GM18951 (cell line): ENCODE measurements around the gene PTPRK.
A peak's percentile ranks its signal among the peaks of the same experiment; 100 is the strongest.

Experiments
- POLR2A ChIP-seq: IDR thresholded peaks from 4 replicates; pipeline ENCODE4 v1.6.1; 2011; ENCODE audit warnings: mild to moderate bottlenecking; ENCODE audit not compliant: insufficient read length, insufficient read depth; ENCODE audit errors: extremely low read depth
- in situ Hi-C: fragments of 300-500 bp; cut with MboI; formaldehyde crosslinking; loops from one replicate; pipeline ENCODE4 v1.12.0; 2022; ENCODE audit warnings: low sequenced_read_pairs, mixed read lengths, inconsistent platforms; ENCODE audit not compliant: unreplicated experiment

The PTPRK gene

DNA sequence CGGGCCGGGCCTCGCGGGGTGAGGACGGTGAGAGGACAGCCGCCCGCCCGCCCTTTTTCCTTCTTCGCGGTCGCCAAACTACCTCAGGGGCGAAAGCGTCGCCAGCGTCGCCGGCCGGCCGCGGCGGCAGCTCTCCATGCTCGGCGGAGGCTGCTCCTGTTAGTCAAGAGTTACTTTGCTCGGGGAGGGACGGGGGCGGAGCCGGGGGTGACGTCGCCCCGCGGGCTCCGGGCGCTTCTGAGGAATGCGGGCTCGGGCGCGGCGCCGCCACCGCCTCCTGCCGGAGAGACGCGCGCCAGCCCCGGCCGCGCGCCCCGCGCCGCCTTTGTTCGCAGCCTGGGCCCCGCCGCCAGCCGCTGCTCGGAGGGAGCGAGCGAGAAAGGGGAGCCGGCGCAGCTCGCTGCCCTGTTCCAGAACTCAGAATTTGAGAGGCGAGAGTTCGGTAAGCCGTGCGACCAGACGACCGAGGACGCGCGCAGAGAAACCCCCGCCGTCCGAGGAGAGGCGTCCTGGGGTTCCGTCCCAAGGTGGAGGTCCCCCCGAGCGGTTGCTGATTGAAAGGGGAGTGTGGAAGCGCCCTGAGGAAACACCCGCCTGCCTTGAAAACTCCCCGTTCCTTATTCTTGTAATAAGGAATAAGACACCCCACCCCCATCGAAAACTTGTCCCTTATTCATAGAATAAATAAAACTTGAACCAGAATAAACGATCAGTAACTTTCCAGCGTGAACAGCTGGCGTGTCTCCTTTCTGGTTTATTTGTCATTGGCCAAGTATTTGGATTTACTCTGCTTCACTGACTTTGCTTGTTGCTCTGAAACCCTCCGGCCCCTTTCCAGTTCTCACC, at the start of gene PTPRK:
TSS of gene PTPRK (minus strand) at position 164 of the 846 bp plus-strand sequence. CDS start 241 bp downstream, outside the sequence.
- TF ChIP-seq POLR2A, result peak; percentile 84
- in situ Hi-C loops, result loop anchor here (25.0 kb wide), 1 partner anchor 658 kb away; no protein-coding TSS in a partner anchor

DNA sequence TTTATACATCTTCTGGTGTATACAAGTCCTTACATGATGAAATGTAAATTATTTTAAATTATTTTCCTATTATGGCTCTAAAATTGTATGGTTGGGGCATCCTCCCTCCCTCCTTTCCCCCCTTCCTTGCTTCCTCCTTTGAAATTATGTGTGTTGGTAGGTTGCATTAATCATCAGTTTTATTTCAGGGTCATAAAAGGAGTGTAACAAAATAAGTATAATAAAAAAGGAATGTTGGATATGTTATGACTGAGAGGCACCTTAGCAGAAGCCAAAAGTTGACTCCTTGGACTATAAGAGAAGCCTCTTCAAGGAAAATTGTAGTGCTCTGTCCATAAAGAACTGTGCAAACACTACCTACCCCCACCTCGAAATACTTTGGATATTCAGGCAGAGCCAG, 46.6 kb upstream of the PTPRK start:
- in situ Hi-C loops, result no loop called here
- TF ChIP-seq POLR2A, result no peak

DNA sequence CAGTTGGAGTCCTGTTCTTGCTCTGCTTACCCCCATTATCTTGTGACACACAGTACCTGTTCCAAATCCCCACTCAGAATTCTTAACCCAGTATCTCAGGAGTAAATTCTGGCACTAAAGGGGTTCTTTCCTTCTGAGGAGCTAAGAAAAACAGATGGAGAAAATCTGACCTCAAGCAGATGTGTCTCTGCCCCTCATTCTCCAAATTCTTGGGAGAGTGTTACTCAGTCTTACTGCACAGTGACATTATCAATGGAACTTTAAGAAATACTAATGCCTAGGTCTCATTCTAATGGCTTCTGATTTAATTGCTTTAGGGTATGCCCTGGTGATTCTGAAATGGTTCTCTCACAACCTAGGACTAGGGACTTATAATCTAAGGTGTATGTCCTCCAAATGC, 40.6 kb upstream of the PTPRK start:
- in situ Hi-C loops, result no loop called here
- TF ChIP-seq POLR2A, result no peak

DNA sequence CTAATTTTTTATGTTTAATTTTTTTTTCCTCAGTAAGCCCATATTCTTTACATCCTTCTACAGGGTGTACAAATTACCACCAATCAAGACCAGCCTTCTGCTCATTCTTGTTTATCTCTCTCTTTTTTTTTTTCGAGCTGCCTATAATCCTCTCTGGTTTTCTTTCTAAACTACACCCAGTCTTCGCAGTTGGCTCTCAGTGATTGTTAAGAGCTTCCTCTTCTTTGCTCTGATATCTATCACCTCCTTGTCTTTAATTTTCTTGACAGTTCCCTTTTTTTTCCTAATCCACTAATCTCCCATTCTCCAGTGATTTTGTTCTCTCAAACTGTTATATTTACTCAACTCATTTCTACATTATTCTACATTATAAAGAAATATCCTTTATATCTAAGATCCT, 38.5 kb upstream of the PTPRK start:
- in situ Hi-C loops, result no loop called here
- no peak for TF ChIP-seq POLR2A

DNA sequence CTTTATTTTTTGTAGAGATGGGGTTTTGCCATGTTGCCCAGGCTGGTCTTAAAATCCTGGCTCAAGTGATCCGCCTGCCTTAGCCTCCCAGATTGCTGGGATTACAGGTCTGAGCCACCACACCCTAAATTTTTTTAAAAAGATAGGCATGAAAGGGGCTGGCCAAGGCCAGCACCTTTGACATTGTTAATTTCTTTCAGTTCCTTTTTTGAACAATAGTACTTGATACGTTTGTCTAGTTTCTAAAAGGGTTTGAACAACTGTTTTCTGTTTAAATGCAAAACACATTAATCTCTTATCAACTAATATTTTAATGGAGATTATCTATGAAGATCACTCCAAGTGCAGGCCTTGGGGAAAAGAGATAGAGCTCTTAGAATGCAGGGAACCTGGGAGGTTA, 37.6 kb upstream of the PTPRK start:
- in situ Hi-C loops, result no loop called here
- no peak for TF ChIP-seq POLR2A

DNA sequence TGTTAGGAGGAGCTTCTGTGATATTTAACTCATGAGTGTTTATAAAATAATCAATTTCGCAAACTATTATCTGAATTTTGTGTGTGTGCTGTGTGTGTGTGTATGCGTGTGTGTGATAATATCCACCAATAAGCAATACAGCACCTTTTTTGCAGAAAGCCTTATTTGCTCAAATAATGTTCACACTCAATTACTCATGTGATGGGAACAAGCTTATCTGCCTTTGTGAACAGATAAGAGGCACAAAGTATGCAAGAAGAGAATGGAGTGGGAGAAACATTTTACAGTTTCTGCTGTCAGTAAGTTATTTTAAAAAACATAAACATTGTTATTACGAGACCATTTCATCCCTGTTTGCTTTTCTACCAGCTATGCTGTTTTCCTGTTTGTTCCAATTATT, 36.7 kb upstream of the PTPRK start:
- no peak for TF ChIP-seq POLR2A
- in situ Hi-C loops, result no loop called here

DNA sequence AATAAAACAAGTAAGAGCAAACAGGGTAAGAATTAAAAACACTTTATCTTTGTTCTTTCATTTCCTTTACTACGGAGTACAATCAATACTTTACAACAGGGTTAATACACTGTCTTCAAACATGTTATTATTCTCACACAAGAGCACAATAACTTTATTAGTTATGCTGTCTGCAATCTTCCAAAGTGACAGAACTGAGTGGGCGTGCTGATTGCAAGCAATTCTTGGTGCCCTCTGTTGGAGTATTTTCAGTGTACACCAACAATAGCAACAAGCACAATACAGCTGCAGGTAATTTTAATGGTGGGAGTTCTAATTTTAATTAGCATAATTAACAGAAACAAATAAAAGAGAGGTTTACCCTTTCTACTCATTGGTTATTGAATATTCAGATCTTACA, 33.9 kb upstream of the PTPRK start:
- TF ChIP-seq POLR2A, result no peak

DNA sequence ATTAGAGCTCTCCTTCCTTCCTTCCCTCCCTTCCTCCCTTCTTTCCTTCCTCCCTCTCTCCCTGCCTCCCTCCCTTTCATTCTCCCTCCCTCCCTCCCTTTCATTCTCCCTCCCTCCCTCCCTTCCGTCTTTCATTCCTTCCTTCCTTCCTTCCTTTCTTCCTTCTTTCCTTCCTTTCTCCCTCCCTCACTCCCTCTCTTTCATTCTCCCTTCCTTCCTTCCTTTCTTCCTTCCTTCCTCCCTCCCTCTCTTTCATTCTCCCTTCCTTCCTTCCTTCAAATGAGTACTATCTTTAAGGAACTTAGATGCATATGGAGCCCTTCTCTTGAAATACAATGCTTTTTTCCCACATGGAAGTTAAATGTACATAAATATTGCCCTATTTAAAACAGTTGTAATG, 20.9 kb upstream of the PTPRK start:
- in situ Hi-C loops, result no loop called here

More for the DNA sequence above, 33.9 kb upstream of the PTPRK start:
- in situ Hi-C loops, result no loop called here

DNA sequence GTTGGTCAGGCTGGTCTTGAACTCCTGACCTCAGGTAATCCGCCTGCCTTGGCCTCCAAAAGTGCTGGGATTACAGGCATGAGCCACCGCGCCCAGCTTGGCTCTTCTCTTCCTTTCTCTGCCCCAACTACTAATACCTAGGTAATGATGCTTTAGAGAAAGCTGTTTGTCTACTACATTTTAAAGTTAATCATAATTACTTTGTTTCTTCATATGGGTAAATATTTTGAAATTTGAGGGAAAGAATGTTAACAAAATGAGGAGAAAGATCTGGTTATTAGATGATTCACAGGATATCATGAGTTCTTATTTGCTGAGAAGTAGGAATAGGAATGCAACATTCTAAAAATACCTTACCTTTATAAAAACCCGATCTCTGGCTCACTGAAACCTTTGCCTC, 18.4 kb upstream of the PTPRK start:
- in situ Hi-C loops, result no loop called here
- no peak for TF ChIP-seq POLR2A

More for the DNA sequence above, 20.9 kb upstream of the PTPRK start:
- no peak for TF ChIP-seq POLR2A

DNA sequence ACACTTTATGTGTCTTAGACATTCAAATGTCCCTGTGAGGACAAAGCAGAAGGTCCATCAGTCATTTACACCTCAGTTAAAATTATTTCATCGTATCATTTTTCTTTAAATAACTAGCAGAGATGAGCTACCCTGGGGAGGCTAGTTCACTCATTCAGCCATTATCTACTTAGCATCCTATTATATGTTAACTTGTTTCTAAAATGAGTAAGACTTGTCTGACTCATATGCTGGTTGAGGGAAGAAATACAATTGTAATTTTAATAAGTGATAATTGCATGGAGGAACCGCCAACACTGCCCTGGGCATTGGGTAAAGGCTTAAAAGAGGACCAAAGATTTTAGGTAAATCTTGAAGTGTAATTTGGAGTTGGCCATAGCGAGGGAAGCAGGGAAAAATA, 12.4 kb upstream of the PTPRK start:
- in situ Hi-C loops, result no loop called here
- TF ChIP-seq POLR2A, result no peak

DNA sequence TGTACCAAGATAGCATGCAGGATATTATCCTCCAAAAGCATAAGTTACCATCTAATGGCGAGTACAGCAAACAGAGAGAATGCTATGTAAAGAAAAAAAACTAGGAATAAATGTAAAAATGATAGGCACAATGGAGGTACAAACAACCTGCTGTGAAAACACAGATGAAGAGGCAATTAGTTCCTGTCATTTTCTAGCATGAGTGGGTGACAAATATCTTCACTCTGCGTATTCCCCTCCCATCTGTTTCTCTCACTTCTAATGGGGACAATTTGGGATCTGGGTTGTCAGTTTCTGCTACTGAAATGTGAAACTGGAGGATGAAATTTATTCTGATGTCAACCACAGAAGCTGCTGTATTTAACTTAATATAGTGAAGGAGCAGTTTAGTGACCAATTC, 11.7 kb upstream of the PTPRK start:
- TF ChIP-seq POLR2A, result no peak
- in situ Hi-C loops, result no loop called here

DNA sequence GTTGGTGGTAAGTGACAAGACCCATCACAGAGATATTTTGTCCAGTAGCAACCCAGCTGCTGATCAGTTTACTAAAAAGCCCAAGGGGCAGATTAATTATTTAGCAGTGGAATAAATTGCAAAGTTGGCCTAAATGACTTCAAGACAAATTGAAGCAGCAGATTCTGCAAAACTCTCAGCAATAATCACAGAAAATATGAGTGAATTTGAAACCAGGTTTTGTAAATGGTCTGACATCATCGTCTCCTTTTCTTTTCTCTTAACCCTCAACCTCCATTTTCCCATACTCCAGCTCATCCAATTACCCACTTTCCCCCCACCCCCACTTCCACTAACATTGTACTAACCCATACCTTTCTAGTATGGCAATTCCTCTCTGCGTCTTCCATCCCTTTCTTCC, 11.3 kb upstream of the PTPRK start:
- in situ Hi-C loops, result no loop called here

DNA sequence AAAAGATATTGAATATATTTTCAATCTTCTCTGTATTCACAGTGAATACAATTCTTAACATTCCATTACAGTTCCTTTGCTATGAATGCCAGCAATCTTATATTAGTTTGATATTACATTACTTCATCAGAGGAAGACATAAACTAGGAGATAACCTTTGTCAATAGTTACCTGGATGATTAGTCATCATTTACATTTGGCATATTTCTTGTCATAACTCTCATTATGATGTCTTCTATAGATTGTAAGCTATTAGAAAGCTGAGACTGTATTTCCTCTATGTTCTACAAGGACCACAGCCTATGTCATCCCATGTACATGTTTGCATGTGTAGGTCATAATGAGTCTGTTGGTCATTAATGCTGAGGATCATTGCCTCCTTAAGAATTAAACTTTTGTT, 7.8 kb upstream of the PTPRK start:
- TF ChIP-seq POLR2A, result no peak
- in situ Hi-C loops, result no loop called here

More for the DNA sequence above, 11.3 kb upstream of the PTPRK start:
- no peak for TF ChIP-seq POLR2A

DNA sequence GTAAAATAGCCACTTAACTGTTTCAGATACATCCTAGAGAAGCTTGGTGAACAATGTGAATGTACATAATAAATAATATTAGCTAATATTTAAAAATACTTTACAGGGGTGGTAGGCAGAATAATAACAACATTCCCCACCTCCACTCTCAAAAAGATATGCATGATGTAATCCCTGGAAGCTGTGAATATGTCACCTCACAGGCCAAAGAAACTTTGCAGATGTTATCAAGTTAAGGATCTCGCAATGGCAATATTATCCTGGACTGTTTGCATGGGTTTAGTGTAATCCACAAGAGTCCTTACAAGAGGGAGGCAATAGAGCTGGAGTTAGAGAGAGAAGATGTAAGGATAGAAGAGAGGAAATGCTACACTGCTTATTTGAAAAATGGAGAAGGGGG, 7.0 kb upstream of the PTPRK start:
- in situ Hi-C loops, result no loop called here
- TF ChIP-seq POLR2A, result no peak
